Heart right ventricle (tissue), 16 donors: ENCODE measurements around the gene CHD3. TPM values are rescaled to one million over a fixed set of nuclear protein-coding genes. Genes with fewer than 3 reads are reported as not detected.
A peak's percentile ranks its signal among the peaks of the same experiment; 100 is the strongest.

Experiments
- ATAC-seq, 8 donors: fragments of 200-7000 bp; cut with Tn5 transposase; one replicate each; pipeline ENCODE4 v1.9.1; 2020; ENCODE audit warnings: mild to moderate bottlenecking in 8 of 8, moderate library complexity in 8 of 8, moderate number of reproducible peaks in 1 of 8
- DNase-seq, 2 donors: peaks; one replicate each; pipeline ENCODE4 v3.0.0-alpha.2; 2020
- H3K27ac ChIP-seq, 10 donors: fragments of 200-600 bp; sonication (generic) in 2 of 10; one replicate each; pipeline versions ENCODE4 v1.5.0 to v1.8.0; 2020 to 2022; ENCODE audit warnings: mild to moderate bottlenecking in 3 of 10
- H3K27me3 ChIP-seq, 7 donors: fragments of 200-600 bp; one replicate each; pipeline ENCODE4 v1.8.0; 2021 to 2022; ENCODE audit warnings: mild to moderate bottlenecking in 2 of 7
- H3K36me3 ChIP-seq, 9 donors: fragments of 200-600 bp; sonication (generic) in 1 of 9; one replicate each; pipeline versions ENCODE4 v1.5.0 to v1.8.0; 2020 to 2022; ENCODE audit warnings: mild to moderate bottlenecking in 2 of 9
- H3K4me1 ChIP-seq, 9 donors: fragments of 200-600 bp; sonication (generic) in 1 of 9; one replicate each; pipeline versions ENCODE4 v1.5.0 to v1.8.0; 2020 to 2022; ENCODE audit warnings: mild to moderate bottlenecking in 4 of 9
- H3K4me3 ChIP-seq, 10 donors: fragments of 200-600 bp; sonication (generic) in 2 of 10; one replicate each; pipeline versions ENCODE4 v1.5.0 to v1.8.0; 2020 to 2022; ENCODE audit warnings: mild to moderate bottlenecking in 7 of 10, moderate library complexity in 2 of 10
- H3K9me3 ChIP-seq, 11 donors: fragments of 200-600 bp in 10 of 11; sonication (generic) in 2 of 11; one replicate each; pipeline versions ENCODE4 v1.5.0 to v1.8.0; 2013 to 2022; ENCODE audit warnings: mild to moderate bottlenecking in 2 of 11, control low read depth in 1 of 11, moderate library complexity in 1 of 11
- WGBS, 2 donors: extraction: QIAGEN DNeasy Blood & Tissue Kit; methylation state at CpG; one replicate each; pipeline ENCODE4 v1.1.7; 2013; ENCODE audit warnings: inconsistent platforms in 1 of 2; 5-methylcytosine and 5-hydroxymethylcytosine counted together
- intact Hi-C, 10 donors: fragments of 100-400 bp; cut with DNase I; formaldehyde crosslinking; loops; one replicate each; pipeline versions ENCODE4 v1.11.1 to v1.14.2; 2022
- polyA plus RNA-seq, 2 donors: library from polyadenylated mRNA; stranded (reverse); fragments of 200-250 nt; gene quantifications; one replicate each; pipeline ENCODE4 v1.2.3, GENCODE V29; 2013
- total RNA-seq, 10 donors: library from RNA; stranded (reverse); fragmentation: NEBNext Ultra II Directional in 3 of 10; extraction: Animal tissue kit (Norgen Biotek cat#: 25700) in 3 of 10; gene quantifications; one replicate each; pipeline versions ENCODE4 v1.2.1 to v1.2.4, GENCODE V29; 2021 to 2023
- TF ChIP-seq, protein P1 (sequence below), 9 donors: fragments of 200-600 bp; sonication (generic) in 2 of 9; IDR thresholded peaks; one replicate each; pipeline versions ENCODE4 v1.5.0 to v1.8.0; 2021 to 2022; ENCODE audit warnings: antibody characterized with exemption in 9 of 9, mild to moderate bottlenecking in 5 of 9, moderate library complexity in 1 of 9
- donor health status: Arrhythmogenic right ventricular cardiomyopathy.
- donor health status: ischemic (EF 13 %, LVEDD 7.1; RV severe dilation, severe dysfunction).
- donor health status: healthy with polysubstance abuse.
- donor health status: DM: no; HTN: yes; CAD: no.
- donor health status: DM: no; HTN: no; CAD: no.
- donor health status: ischemic (EF 25% LVEDD 6.9; RV normal size, moderate dysfunction).
- donor health status: ischemic (EF 25% LVEDD 5.7; RV mildly dilated, moderate dysfunction).
- donor health status: healthy.
- donor health status: DM: yes; HTN: yes; CAD: no.
- donor health status: Ischemic cardiomyopathy.
- donor health status: ischemic (EF 35%, LVEDD 5.7; RV mildly dilated, moderate dysfunction).
- donor health status: nonischemic (EF 11% LVEDD 7.7; RV severe dilation, severe dysfunction).
- donor health status: DM: yes; HTN: yes; CAD: no.
- donor health status: PGD.
- donor health status: ischemic (EF 29% LVEDD 5.4; RV normal size, mild dysfunction).
- donor health status: nonischemic (EF 23%, LVEDD 6.1; RV moderate dilation, normal function).

The CHD3 gene
- total and polyA plus RNA-seq, 12 donors = 8.2 to 29.0 (median 11.1) TPM

DNA sequence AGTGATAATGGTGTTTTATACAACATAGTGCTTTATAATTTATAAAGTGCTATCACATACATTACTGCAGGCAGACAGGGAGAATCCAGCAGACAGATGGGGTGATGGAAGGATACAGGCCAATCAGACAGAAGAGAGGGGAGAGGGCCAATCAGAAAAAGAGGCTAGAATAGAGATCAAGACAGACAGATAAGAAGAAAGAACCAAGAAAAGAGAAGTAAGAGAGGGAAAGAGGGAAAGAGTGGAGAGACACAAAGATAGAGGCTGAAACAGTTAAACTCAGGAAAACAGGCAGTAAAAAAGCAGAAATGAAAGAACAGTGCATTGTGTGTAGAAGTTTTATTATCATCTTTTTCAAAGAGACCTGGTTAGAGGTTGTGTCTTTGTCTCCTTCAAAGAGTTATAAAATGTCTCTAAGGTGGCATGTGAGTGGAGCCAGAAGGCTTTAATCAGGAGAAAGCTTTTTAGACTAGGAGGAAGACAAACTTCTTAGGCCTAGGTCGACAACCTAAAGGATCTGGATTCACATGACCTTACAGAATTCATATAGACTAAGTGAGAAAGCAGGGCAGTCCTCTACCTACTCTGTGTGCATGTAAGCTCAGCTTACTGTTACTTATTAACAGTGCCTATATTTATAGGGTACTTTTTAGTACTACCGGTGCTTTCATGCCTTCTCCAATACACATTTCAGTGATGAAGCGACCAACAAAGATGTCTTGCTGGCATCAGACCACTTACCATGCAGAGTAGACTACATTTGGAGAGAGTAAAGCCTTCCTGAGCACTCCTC, 8.3 kb upstream of the CHD3 start:
- Histone ChIP-seq H3K9me3 (no peaks in the 10 kb centered on the region), H3K36me3 (peaks cover 0 to 61% (median 10%) of the 10 kb centered on the region in 9 donors), H3K4me1 (peaks cover 0 to 46% (median 19%) of the 10 kb centered on the region in 9 donors), H3K4me3 (no peak overlapping the region), H3K27me3 (no peaks in the 10 kb centered on the region), H3K27ac (no peak overlapping the region)
- 78 to 80% methylated on average over 3 of the region's 3 CpGs for WGBS, 2 donors
- TF ChIP-seq, protein P1, sequence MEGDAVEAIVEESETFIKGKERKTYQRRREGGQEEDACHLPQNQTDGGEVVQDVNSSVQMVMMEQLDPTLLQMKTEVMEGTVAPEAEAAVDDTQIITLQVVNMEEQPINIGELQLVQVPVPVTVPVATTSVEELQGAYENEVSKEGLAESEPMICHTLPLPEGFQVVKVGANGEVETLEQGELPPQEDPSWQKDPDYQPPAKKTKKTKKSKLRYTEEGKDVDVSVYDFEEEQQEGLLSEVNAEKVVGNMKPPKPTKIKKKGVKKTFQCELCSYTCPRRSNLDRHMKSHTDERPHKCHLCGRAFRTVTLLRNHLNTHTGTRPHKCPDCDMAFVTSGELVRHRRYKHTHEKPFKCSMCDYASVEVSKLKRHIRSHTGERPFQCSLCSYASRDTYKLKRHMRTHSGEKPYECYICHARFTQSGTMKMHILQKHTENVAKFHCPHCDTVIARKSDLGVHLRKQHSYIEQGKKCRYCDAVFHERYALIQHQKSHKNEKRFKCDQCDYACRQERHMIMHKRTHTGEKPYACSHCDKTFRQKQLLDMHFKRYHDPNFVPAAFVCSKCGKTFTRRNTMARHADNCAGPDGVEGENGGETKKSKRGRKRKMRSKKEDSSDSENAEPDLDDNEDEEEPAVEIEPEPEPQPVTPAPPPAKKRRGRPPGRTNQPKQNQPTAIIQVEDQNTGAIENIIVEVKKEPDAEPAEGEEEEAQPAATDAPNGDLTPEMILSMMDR (IDR thresholded peaks at IDR 0.05) = no peak
- DNase-seq (no peak), ATAC-seq (no peak)
- intact Hi-C loops = no loop called here

- DNase-seq = no peak
- 48 to 55% methylated on average over 7 of the region's 7 CpGs for WGBS, 2 donors
- intact Hi-C loops = no loop called here
- TF ChIP-seq, protein P1 (IDR thresholded peaks at IDR 0.05) = no peak
- peaks cover 0 to 53% (median 30%) of the 10 kb centered on the region in 9 donors for H3K4me1 ChIP-seq
- H3K4me3 ChIP-seq = no peak overlapping the region
- H3K27ac ChIP-seq = peak overlapping the region in 2 of 10 donors; percentile 15 to 45
- H3K36me3 ChIP-seq = peaks cover 0 to 49% (median 10%) of the 10 kb centered on the region in 9 donors
- H3K27me3 ChIP-seq = no peaks in the 10 kb centered on the region
- H3K9me3 ChIP-seq = no peaks in the 10 kb centered on the region
- no peak for ATAC-seq
Measured at GRCh38 chr17:7881276-7882054, 7.1 kb upstream of the CHD3 start.

GRCh38 chr17:7882068-7882467, 6.5 kb upstream of the CHD3 start:
- TF ChIP-seq, protein P1 (IDR thresholded peaks at IDR 0.05) = no peak
- H3K9me3 ChIP-seq = no peaks in the 10 kb centered on the region
- H3K27ac ChIP-seq = peak overlapping the region in 1 of 10 donors; percentile 15
- no peaks in the 10 kb centered on the region for H3K27me3 ChIP-seq
- peaks cover 0 to 47% (median 10%) of the 10 kb centered on the region in 9 donors for H3K36me3 ChIP-seq
- ATAC-seq = no peak
- peaks cover 2 to 59% (median 36%) of the 10 kb centered on the region in 9 donors for H3K4me1 ChIP-seq
- no peak for DNase-seq
- H3K4me3 ChIP-seq = no peak overlapping the region
- 75 to 81% methylated on average over 7 of the region's 7 CpGs for WGBS, 2 donors
- intact Hi-C loops = no loop called here

DNA sequence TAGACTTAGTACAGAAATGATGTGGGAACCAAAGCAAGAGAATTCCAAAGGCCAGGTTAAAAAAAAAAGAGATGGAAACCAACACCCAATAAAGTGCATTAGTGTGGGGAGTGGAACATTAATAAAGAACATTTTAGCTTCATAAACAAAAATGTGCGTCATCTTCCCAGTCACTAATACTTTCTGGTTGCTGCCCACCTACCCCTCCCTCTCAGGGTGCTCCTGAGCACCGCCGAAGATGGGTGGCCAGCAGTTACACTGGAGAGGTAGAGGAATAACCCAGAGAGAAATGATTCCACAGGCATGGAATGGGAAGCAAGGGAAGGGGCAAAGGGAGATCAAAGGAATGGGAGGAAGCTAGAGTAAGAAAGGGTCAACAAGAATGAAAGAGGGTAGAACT, 6.0 kb upstream of the CHD3 start:
- Histone ChIP-seq H3K36me3 (peaks cover 0 to 41% (median 10%) of the 10 kb centered on the region in 9 donors), H3K9me3 (no peaks in the 10 kb centered on the region), H3K4me1 (peaks cover 3 to 65% (median 41%) of the 10 kb centered on the region in 9 donors), H3K4me3 (no peak overlapping the region), H3K27me3 (no peaks in the 10 kb centered on the region), H3K27ac (peak overlapping the region in 2 of 10 donors; percentile 57 to 76)
- 83 to 92% methylated on average over 3 of the region's 3 CpGs for WGBS, 2 donors
- TF ChIP-seq, protein P1 (IDR thresholded peaks at IDR 0.05) = no peak
- DNase-seq (no peak), ATAC-seq (no peak)
- intact Hi-C loops = no loop called here
